MV-4-11 (cell line): Measurements from ENCODE around the gene PARVG.

Source experiments
- DNase-seq: peaks from one replicate; lab custom pipeline; 2025; lab: John Stamatoyannopoulos, UW

The PARVG gene

DNA sequence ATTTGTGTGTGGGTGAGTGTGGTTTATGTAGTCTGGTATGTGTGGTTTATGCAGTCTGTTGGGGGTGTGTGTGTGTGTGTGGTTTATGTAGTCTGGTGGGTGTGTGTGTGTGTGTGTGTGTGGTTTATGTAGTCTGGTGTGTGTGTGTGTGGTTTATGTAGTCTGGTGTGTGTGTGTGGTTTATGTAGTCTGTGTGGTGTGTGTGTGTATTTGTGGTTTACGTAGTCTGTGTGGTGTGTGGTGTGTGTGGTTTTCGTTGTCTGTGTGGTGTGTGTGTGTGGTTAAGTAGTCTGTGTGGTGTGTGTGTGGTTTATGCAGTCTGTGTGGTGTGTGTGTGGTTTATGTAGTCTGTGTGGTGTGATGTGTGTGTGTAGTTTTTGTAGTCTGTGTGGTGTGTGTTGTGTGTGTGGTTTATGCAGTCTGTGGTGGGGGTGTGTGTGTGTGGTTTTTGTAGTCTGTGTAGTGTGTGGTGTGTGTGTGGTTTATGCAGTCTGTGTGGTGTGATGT lies 26.2 kb upstream of the PARVG start:
- peak; percentile 75 for DNase-seq

DNA sequence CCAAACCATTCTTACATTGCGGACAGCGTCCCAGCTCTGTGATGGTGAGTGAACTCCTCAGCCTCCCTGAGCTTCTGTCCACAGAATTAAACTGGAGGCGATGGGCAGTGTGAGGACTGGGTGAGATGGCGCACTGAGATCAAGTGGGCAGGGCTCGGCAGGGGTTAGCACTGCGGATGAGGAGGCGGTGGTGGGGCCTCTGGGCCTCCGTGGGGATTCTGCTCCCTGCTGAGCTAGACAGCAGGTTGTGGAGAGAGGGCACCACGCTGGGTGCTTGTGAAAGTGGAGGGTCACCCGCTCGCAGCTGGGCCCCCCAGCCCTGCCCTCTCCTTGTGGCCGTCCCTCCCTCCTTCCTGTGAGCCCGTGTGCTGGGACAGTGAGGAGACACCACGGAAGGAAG lies 25.6 kb upstream of the PARVG start:
- DNase-seq, result no peak

DNA sequence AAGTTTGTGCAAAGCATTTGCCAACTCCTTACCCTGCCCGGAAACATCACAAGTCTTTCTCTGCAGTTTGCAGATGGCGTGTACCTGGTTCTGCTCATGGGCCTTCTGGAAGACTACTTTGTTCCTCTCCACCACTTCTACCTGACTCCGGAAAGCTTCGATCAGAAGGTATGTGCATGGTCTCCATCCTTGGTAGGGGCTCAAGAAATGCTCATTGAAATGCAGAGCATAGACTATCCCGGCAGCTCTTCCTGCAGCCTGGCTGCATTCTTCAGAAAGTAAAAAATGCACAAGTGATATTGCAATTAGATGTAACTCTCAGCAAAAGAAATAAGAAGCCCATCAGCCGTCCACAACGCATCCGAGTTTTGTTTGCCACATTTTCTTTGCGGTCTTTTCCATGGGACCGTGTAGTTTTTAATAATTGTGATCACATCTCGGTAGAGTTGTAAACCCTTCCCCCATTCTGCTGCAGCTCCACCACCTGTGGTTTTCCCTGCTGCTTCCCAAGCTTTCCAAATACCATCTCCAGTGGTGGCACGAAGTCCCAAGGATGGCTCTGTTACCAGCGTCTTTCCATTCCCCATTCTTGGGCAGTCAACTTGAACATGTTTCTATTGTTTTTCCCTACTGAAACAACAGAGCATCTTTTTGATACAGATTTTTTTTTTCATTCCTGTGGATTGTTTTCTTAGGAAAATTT lies 22.7 kb upstream of the PARVG start:
- no peak for DNase-seq

DNA sequence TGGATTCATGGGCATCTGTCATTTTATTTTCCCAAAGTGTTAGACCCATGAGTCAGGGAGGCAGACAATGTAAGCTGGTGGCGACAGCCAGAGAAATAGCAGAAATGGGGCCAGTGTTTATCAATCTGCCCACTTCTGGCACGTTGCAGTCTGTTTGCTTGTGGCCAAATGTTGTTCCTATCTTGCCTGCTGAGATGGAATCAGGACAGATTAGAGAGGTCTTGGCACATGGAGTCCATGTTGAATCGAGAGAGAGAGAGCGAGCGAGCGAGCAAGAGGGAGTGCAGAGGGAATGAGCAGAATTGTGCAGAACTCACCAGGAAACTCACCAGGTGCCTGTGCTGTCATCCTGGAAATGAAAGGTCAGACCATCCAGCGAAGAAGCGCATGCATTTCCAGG lies 21.9 kb upstream of the PARVG start:
- no peak for DNase-seq

DNA sequence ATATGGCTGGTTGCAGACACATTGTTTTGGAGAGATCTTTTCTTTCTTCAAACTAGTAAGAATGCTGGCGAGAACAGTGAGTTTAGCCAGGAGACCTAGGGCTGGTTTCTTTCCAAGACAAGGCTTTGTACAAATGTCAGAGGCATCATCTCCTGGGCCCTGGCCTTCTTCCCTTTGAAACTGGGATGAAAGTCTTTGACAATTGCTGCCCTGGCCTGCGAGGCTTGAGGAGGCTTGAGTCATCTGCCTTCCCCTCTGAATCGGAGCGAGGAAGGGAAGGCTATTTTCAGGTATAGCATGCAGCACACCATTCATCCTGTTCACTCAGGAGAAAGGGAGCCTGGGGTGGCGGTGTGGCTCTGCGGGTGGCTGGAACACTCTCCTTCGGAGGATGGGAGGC lies 21.5 kb upstream of the PARVG start:
- DNase-seq, result no peak

DNA sequence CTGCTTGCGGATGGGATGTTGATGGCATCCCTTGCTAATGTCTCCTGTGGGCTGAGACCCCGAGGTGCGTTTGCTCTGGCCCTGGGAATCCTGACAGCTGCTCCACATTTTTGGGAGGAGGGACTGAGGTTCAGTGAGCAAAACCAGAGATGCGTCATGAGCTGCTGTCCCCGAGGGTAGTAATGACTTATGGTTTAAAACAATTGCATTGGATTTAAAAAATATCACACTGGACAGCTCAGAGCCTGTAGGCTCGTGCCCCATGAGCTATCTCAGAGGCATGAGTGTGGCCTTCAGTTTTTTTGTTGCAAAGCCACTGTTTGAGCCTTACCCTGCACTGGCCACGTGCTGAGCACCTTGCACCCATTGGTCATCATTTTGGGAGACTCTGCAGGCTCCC lies 20.9 kb upstream of the PARVG start:
- DNase-seq, result no peak

DNA sequence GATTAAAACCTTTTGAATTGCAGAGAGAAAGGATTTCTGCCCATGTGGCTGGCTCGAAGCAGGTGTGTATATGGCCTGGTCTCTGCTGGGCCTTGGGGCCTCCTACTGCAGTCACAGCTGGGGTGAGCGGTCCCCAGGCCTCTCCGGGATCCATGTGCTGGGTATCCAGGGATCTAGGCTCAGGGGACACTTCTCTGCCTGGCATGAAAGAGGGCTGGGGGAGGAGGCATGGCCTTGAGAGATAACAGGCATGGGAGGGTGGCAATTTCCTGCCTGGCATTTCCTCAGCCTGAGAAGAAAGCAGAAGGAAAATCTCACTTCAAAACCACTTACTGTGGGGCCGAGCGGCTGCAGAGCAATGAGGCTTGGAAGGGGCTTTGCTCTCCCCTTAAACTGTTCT lies 20.3 kb upstream of the PARVG start:
- DNase-seq, result no peak

DNA sequence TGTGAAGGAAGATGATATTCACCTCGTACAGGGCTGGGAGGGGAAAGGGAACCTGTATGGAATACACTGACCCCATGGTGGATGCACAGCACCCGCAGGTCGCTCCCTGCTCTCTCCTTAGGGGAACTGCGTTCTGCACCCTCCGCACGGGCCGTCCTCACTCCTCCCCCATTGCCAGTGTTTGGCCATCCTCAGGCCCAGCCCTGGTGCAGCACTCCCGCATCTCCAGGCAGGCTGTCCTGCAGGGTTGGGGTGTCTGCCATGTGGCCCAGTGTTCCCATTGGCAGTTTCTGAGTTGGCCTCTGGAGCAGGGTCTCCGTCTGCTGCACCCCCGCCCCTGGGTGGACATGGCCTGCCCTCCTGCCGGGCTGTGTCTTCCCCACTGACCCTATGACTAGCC lies 19.1 kb upstream of the PARVG start:
- no peak for DNase-seq

DNA sequence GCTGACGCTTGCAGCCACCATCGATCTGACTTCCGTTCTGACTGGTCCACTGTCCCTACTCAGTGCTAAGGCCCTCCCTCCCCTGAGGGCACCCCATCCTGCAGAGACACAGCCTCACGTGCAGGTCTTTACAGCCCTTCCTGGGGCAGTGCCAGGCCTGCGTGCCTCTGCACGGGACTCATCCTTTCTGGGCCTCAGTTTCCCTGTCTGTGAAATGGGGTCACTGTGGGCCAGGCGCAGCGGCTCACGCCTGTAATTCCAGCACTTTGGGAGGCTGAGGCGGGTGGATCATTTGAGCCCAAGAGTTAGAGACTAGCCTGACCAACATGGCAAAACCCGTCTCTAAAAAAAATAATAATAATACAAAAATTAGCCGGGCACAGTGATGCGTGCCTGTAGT lies 17.8 kb upstream of the PARVG start:
- DNase-seq, result no peak

DNA sequence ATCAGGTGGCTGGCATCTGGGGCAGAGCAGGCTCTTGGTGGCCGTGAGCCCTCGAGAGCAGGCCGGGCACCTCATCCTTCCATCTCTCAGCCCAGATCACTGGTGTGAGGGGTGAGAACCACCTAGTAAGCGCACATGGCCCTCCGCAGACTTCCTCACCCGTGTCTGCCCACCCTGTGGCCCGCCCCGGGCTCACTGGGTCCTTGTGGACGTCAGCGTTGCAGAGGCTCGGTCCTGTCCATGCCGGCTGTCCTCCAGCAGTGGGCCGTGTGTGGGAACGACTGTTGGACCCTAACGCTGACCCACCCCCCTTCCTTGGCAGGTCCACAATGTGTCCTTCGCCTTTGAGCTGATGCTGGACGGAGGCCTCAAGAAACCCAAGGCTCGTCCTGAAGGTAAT lies 17.2 kb upstream of the PARVG start:
- DNase-seq, result no peak

DNA sequence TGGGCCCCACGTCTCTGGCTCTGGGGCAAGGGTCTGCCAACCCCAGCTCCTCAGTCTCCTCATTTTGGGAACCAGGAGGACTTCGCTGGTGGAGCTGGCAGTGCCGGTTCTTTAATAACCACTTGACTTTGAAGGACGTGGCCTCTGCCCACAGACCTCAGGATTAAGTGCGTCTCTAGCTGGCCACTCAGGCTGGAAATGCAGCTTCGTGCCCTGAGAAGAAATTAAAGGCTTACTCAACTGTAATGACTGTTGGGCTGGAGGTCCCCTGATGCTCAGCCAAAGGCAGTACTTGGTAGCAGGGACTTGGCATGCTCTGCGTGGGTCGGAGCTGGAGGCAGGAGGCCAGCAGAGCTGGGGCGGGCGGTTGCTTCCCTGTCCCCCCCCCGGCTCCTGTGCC lies 16.7 kb upstream of the PARVG start:
- DNase-seq, result no peak

DNA sequence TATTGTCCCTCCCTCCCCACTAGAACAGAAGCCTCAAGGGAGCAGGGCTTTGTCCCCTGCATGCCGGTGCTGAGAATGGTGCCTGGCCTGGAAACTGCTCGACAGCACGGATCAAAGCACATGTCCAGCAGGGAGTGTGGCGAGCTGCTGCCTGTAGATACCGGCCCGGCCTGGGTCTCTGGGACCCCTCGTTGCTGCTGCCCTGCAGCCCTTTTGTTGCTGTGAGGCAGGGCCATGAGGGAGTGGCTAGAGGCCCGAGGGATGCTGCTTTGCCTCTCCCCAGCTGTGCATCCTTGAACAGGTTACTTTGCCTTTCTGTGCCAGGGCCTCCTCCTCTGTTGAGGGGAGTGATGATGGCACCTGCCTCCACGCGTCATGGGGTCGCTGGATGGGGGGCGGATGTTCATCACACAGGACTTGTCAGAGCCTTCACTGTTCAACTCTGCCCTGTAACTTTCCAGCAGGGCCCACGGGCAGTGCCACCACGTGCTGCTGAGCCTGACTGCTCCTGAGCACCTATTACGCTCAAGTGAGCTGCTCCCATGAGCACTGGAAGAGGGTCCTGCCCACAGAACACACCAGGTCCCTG lies 15.3 kb upstream of the PARVG start:
- no peak for DNase-seq

DNA sequence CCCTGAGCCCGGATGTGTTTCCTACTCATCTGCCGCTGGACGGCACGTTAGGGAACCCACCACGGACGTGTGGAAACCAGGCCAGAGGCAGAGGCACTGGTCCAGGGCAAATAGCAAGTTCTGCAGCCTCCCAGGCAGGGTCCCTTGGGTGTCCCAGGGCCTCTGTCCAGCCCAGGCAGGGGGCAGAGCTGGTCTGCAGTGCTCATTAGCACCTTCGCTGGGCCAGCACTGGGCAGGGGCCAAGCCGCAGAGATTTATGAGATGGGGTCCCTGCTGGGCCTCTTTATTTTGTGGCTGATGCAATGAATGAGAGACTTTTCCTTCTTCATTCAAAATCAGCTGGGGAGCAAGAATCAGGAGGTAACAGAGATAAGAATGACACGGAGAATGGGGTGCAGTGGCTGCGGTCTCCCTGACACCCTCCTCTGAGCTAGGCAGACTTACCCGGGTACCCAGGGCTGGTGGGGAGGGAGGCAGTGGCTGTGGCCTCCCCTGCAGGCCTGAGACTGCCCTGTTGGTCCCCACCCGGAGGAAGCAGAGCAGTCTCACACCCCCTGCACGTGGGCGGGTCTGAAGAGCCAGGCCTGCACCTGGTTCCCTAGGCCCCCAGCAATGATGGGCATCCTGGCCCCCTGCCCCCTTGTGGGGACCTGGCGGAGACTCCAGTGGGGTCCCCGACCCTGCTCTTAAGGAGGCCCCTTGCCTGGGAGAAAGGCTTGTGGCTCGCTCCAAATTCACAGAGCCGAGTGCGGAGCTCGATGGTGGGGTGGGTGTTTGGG lies 14.0 kb upstream of the PARVG start:
- DNase-seq, result no peak

DNA sequence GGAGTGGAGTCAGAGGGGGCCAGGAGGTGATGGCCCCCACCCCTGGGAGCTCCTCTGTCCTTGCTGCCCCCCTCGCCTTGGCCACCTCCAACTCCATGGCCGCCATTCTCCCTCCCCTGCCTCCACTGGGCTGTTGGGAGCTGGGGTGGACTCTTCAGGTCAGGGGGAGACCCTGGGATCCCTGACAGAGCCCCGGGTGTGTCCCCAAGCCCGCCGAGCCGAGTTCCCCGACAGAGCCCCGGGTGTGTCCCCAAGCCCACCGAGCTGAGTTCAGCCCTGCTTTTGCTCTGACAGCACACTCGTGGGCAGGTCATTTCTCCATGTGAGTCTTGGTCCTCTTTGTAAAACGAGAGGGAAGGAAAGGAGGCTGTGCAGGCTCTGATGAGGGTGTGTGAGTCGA lies 13.2 kb upstream of the PARVG start:
- no peak for DNase-seq

DNA sequence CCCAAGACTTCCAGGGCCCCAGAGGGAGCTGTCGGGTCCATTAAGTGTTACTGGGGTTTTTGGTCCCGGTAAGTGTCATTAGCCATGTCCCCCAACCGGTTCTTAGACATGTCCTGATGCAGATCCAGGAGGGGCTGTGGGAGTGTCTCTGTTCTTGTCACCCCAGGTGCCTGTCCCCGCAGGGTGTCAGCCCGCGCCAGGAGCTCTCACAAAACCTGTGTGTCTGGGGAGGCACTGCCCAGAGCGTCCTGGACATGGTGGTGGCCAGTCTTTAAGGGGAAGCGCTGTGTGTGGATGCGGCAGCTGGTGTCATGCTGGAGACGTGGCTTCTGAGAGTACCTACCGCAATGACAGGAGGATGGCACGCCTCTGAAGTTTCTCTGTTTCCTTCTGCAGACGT lies 12.5 kb upstream of the PARVG start:
- DNase-seq, result no peak

DNA sequence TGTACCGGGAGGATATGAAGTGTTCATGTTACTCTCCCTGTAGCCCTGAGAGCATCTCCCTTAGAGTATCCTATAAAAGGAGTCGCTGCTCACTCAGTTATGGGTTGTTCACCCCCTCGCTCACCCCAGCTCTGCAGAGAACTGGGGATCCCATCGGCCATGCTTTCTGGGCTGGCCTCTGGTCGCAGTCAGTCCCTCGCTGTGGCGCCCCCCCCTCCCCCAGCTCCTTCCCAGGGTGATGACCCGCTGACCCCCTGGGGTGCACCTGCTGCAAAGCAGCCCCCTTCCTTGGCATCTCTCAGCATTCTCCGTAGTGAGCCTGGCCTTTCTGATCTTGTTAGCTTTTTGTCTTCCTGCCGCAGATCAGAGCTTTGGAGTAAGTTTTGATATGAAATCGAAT lies 10.3 kb upstream of the PARVG start:
- DNase-seq, result no peak

DNA sequence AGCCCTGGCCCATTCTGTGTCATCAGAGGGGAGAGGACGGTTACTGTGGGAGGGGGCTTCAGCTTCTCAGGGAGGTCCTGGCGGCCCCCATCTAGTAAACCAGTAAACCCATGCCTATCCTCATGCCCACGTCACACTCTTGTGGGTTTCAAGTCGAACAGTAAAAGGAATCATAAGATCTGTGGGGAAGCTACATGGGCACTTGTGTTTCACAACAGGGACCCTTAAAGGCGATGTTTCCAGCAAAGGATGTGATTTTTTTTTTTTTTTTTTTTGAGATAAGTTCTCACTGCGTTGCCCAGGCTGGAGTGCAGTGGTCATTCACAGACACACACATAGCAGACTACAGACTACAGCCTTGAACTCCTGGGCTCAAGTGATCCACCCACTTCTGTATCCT lies 9.2 kb upstream of the PARVG start:
- peak; percentile 61 for DNase-seq

DNA sequence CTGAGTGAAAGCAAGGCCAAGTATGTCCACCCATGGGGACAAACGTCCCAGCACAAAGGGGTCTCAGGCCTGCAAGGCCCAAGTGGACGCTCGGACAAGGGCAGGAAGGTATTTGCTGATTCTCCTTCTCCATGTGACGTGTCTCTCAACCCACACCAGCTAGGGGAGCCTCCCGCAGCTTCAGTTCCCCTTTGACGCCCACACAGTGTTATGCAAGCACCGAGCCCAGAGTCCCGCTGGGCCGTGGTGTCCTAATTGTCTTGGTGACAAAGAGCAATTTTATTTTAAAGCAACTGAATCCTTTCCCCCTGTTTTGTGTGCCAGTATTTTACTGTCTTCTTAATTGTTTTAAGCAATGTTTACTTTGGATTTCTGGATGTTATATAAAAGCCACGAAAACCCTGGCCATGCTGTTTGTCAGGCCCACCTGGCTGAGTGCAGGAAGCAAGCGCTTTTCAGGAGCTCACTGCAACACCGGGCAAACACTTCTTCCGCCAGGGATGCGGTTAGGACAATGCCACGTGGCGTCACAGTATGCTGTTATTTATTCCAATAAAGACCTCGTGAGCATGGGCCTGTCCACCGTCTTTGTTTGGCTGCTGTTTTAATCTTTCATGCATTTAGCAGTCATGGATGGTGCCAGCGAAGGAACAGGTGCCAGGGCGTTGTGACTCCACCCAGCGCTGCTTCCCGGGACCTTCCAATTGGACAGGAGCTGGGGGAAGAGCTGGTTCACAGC lies 8.2 kb upstream of the PARVG start:
- DNase-seq, result peak; percentile 95

DNA sequence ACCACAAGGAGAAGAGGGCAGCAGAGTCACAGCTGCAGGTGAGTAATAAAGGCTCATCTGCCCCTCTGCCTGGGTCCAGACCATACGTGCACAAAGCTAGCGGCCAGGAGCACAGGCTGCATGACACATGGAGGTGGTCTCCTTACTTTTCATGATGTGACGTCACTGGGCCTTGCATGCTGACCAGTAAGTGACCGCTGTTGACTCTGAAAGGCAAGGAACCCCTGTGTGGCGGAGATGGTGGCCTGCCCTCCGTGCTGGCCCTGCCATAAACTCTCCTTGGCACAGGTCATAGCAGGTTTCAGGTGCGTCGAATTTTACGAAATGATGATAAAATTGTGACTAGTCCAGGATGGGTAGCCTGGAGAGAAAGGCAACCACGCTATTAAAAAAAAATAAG lies 7.6 kb upstream of the PARVG start:
- DNase-seq, result no peak

DNA sequence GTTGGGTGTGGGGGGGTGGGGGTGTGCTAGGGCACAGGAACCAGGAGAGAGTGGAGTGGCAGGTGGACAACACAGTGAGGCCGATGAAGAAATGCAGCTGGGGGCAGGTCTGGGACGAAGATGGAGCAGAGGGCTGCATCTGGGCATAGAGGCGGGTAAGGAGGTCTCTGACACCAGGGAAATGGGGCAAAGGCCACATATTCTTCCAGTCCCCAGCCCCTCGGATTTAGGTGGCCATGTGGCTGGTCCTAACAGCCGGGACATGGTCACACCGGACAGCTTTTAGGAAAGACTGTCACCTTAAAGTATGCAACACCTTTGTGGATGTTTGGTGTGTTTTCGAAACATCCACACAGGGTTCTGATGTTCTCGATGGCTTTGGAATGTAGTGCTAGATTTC lies 5.0 kb upstream of the PARVG start:
- DNase-seq, result no peak

DNA sequence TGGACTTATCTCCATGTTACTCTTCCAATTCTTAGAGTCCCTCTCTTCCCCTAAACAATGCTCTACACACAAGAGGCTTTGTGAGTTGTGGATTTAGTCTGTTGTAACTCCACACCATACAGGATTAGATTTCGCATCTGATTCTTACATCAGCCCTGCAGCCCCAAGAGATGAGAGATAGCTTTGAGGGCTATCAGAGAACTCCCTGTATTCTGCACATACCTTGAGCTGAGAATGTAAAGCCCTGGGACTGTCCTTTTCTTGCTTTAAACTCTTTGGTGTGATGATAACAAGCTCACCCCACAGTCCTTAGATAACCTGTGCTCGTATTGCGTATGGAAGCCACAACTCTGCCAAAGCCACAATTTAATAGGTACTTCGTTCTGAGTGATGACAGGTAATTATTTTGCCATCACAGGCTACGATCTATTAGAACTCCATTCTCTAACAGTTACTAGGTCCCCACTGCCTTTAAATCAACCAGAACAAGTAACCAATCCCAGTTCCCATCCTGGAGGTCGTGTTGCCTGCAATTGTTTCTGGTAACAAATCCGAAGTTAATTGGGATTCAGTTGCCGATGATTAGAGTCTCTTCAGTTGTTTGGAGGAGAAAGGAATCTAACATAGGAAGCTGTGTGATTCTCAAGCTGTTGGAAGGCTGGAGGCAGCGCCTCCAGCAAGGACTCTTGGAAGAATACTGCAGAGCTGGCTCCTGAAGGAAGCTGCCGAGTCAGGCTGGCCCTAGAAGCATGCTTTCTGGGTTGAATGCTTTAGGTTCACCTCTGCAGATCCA lies 1.3 kb upstream of the PARVG start:
- DNase-seq, result peak; percentile 28
